Measurements from ENCODE around the gene CLNS1A. TPM values are rescaled to one million over a fixed set of nuclear protein-coding genes. Genes with fewer than 3 reads are reported as not detected.

CLNS1A gene, protein sequence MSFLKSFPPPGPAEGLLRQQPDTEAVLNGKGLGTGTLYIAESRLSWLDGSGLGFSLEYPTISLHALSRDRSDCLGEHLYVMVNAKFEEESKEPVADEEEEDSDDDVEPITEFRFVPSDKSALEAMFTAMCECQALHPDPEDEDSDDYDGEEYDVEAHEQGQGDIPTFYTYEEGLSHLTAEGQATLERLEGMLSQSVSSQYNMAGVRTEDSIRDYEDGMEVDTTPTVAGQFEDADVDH
- total RNA-seq (2014; rRNA removed; shearing (Covaris generic)), result 71.7 and 81.5 TPM in 2 replicates

DNA sequence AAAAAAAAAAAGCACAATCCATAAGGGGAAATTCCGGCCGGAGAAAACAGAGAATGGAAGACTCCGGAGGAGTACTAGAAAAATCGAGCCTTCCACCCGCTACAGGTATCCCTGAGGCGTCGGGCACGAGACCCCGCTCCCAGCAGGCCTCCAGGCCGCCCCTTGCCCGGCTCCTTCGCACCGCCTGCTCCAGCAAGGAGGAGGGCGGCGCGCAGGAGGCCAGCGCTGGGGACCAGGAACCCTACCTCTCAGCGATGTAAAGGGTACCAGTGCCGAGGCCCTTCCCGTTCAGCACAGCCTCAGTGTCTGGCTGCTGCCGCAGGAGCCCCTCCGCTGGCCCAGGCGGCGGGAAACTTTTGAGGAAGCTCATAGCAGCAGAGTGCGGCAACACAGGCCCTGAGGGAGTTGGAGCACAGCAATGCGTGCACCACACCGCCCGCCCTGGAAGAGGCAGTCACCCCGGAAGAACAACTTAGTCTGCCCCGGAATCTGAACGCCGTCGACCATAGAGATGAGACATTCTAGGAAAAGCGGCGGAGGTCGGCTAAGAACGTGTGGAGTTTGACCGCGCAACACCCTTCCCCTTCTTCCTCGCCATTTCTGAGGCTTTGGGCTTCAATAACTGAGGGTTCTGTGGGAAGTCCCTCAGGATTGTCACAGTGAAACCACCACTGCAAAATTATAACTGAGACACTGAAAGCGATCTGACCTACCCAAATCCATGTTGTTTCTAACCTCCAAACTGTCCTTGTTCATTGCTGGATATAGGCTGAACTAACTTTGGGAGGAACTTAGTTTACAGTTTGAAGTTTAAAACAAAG, at the start of gene CLNS1A:
Gene CLNS1A, minus strand, starts transcription at position 450 of the 821 bp plus-strand sequence. Its CDS starts 80 bp downstream, at position 370.
- no peaks in the 10 kb centered on the region for H3K27me3 ChIP-seq (replicated peaks)
- peak; percentile 60 to 74 for DNase-seq (ENCODE audit: low read depth in 1 of 2, low spot score in 2 of 2)
- peak within 1 kb of the TSS; percentile 72 for H3K4me3 ChIP-seq

DNA sequence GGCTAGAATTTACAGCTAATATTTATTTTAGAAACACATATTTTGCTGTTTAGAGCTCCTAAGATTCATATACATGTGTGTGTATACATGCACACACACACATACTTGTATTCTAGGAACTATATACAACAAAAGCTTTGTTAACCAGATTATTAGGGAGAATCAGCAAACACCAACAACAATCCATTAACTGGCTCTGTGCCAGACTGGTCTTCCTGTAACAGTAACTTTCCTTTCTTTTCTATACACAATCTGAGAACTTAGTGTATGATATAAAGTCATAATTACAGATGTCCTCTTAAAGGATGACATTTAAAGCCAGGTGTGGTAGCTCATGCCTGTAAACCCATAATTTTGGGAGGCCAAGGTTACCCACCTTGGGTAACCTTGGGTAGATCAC, 49.5 kb upstream of the CLNS1A start:
- H3K27me3 ChIP-seq (replicated peaks), result no peaks in the 10 kb centered on the region

More for the DNA sequence above, at the start of gene CLNS1A:
- H3K36me3 ChIP-seq, result no peaks in the 10 kb centered on the region
- H3K4me1 ChIP-seq (replicated peaks), result peaks cover 6% of the 10 kb centered on the region
- peak within 1 kb of the TSS; percentile 60 for H3K27ac ChIP-seq
- H3K9me3 ChIP-seq (replicated peaks), result no peaks in the 10 kb centered on the region

DNA sequence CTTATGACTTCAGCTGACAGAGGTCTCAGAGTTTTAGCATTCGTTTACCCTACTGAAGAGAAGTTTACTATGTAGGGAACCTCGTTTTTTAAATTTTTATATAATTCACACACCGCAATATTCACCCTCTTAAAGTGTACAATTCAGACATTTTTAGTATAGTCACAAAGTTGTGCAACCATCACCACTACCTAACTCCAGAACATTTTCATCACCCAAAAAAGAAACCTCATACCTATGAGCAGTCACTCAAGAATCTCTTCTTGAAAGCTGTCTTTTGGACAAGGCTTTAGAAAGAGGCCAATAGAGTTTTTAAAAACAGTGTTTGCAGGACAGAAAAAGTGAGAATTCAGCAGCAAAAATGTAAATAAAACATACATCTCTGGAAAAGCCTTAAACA, 39.5 kb upstream of the CLNS1A start:
- H3K36me3 ChIP-seq, result 0 out of 2 replicates have a peak, but pooled peaks cover 3% of the 10 kb centered on the region
- no peak for DNase-seq (ENCODE audit: low read depth in 1 of 2, low spot score in 2 of 2)

More for the DNA sequence above, 49.5 kb upstream of the CLNS1A start:
- H3K4me1 ChIP-seq (replicated peaks), result no peaks in the 10 kb centered on the region
- H3K36me3 ChIP-seq, result no peaks in the 10 kb centered on the region; the same call in 1 of the 2 replicates
- no peak for DNase-seq (ENCODE audit: low read depth in 1 of 2, low spot score in 2 of 2)
- H3K27ac ChIP-seq, result no peak overlapping the region
- H3K4me3 ChIP-seq, result no peak overlapping the region
- no peaks in the 10 kb centered on the region for H3K9me3 ChIP-seq (replicated peaks)

DNA sequence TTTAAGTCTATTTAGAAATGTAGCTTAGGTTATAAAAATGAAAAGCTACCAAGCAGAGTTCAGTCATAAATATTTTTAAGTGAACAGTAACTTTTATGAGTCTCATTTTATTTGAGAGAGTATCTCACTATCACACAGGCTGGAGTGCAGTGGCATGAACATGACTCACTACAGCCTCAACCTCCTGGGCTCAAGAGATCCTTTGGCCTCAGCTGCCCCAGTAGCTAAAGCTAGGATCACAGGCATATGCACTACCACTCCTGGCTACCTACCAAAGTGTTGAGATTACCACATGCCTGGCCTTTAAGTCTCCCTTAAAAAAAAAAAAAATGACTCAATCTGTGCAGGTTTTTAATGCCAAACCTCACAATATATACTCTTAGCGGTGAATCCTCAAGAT, 34.7 kb upstream of the CLNS1A start:
- H3K27ac ChIP-seq, result no peak overlapping the region
- no peaks in the 10 kb centered on the region for H3K9me3 ChIP-seq (replicated peaks)
- H3K4me3 ChIP-seq, result no peak overlapping the region
- peaks cover 12% of the 10 kb centered on the region; the same call in 1 of the 2 replicates for H3K36me3 ChIP-seq
- DNase-seq (ENCODE audit: low read depth in 1 of 2, low spot score in 2 of 2), result no peak
- H3K27me3 ChIP-seq (replicated peaks), result no peaks in the 10 kb centered on the region
- H3K4me1 ChIP-seq (replicated peaks), result 0 out of 2 replicates have a peak, but pooled peaks cover 3% of the 10 kb centered on the region

More for the DNA sequence above, 39.5 kb upstream of the CLNS1A start:
- Histone ChIP-seq H3K4me3 (no peak overlapping the region), H3K27ac (no peak overlapping the region), H3K9me3 (replicated peaks) (no peaks in the 10 kb centered on the region), H3K27me3 (replicated peaks) (no peaks in the 10 kb centered on the region), H3K4me1 (replicated peaks) (no peaks in the 10 kb centered on the region)

DNA sequence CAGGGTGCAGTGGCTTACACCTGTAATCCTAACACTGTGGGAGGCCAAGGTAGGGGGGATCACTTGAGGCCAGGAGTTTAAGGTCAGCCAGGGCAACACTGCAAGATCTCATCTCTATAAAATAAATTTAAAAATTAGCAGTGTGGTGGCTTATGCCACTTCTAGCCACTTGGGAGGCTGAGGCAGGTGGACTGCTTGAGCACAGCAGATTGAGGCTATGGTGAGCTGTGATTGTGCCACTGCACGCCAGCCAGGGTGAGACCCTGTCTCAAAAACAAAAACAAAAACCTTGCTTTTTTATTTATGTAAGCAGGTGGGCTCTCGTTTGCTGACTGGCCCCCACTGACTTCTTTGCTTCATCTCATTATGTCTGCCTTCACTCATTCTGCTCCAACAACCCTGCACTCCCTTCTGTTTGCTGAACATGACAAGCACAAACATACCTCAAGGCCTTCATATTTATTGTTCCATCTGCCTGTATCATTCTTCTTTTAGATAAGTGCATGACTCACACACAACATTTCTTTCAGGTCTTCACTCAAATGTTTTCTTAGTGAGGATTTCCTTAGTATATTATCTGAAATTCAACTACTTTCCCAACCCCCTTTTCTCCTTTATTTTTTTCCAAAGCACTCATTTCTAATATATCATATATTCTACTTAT, 32.4 kb upstream of the CLNS1A start:
- no peaks in the 10 kb centered on the region for H3K9me3 ChIP-seq (replicated peaks)
- no peak overlapping the region for H3K27ac ChIP-seq
- H3K4me1 ChIP-seq (replicated peaks), result 0 out of 2 replicates have a peak, but pooled peaks cover 3% of the 10 kb centered on the region
- no peaks in the 10 kb centered on the region for H3K27me3 ChIP-seq (replicated peaks)
- no peak overlapping the region for H3K4me3 ChIP-seq
- H3K36me3 ChIP-seq, result peaks cover 10% of the 10 kb centered on the region; the same call in 1 of the 2 replicates
- peak in 1 of 2 experiments; percentile 2 for DNase-seq (ENCODE audit: low read depth in 1 of 2, low spot score in 2 of 2)

- Histone ChIP-seq H3K36me3 (peaks cover 10% of the 10 kb centered on the region; the same call in 1 of the 2 replicates), H3K9me3 (replicated peaks) (no peaks in the 10 kb centered on the region), H3K4me1 (replicated peaks) (0 out of 2 replicates have a peak, but pooled peaks cover 3% of the 10 kb centered on the region), H3K27me3 (replicated peaks) (no peaks in the 10 kb centered on the region), H3K4me3 (no peak overlapping the region), H3K27ac (no peak overlapping the region)
- DNase-seq (ENCODE audit: low read depth in 1 of 2, low spot score in 2 of 2), result no peak
Observed at GRCh38 chr11:77668760-77669159, 31.2 kb upstream of the CLNS1A start.

DNA sequence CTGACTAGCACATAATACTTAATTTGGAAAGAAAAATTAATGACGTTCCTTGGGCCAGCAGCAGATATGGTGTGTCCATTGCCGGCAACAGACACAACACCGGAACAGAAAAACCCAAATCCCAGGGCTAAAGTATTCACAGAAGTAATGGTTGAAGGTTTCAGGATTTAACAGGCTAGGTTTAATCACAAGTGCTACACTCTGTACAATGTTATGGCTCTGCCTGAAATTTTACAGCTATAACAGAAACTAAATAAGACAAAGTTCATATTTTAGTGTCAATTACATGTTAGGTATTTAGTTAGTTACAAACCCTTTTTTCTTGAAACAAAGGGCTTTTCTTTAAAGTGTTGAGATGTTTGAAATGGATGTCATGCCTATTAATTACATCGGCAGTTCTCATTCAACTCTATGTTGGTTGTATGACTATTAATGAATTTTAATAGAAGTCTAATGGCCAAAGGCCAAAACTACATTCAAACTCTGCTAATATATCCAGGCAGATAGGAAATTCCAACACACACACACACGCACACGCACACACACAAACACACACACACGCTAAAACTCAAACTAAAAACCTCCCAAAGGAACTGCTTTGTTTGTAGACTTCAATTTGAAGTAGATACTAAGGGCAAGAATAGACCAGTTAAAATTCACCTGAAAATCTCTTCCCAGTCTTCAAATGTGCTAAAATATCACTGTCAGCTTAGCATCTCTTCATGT, 27.8 kb upstream of the CLNS1A start:
- Histone ChIP-seq H3K4me1 (replicated peaks) (0 out of 2 replicates have a peak, but pooled peaks cover under 1% of the 10 kb centered on the region), H3K9me3 (replicated peaks) (no peaks in the 10 kb centered on the region), H3K27ac (no peak overlapping the region), H3K4me3 (no peak overlapping the region), H3K36me3 (peaks cover 7% of the 10 kb centered on the region; the same call in 1 of the 2 replicates), H3K27me3 (replicated peaks) (no peaks in the 10 kb centered on the region)
- no peak for DNase-seq (ENCODE audit: low read depth in 1 of 2, low spot score in 2 of 2)

- no peak for DNase-seq (ENCODE audit: low read depth in 1 of 2, low spot score in 2 of 2)
- Histone ChIP-seq H3K36me3 (no peaks in the 10 kb centered on the region), H3K9me3 (replicated peaks) (no peaks in the 10 kb centered on the region), H3K27ac (no peak overlapping the region), H3K4me1 (replicated peaks) (no peaks in the 10 kb centered on the region), H3K27me3 (replicated peaks) (no peaks in the 10 kb centered on the region), H3K4me3 (no peak overlapping the region)
Observed at GRCh38 chr11:77661670-77662069, 24.1 kb upstream of the CLNS1A start.

GRCh38 chr11:77660947-77661346, 23.4 kb upstream of the CLNS1A start:
- no peak overlapping the region for H3K27ac ChIP-seq
- no peak for DNase-seq (ENCODE audit: low read depth in 1 of 2, low spot score in 2 of 2)
- H3K36me3 ChIP-seq, result no peaks in the 10 kb centered on the region
- no peaks in the 10 kb centered on the region for H3K4me1 ChIP-seq (replicated peaks)
- H3K27me3 ChIP-seq (replicated peaks), result no peaks in the 10 kb centered on the region
- H3K9me3 ChIP-seq (replicated peaks), result no peaks in the 10 kb centered on the region
- H3K4me3 ChIP-seq, result no peak overlapping the region

DNA sequence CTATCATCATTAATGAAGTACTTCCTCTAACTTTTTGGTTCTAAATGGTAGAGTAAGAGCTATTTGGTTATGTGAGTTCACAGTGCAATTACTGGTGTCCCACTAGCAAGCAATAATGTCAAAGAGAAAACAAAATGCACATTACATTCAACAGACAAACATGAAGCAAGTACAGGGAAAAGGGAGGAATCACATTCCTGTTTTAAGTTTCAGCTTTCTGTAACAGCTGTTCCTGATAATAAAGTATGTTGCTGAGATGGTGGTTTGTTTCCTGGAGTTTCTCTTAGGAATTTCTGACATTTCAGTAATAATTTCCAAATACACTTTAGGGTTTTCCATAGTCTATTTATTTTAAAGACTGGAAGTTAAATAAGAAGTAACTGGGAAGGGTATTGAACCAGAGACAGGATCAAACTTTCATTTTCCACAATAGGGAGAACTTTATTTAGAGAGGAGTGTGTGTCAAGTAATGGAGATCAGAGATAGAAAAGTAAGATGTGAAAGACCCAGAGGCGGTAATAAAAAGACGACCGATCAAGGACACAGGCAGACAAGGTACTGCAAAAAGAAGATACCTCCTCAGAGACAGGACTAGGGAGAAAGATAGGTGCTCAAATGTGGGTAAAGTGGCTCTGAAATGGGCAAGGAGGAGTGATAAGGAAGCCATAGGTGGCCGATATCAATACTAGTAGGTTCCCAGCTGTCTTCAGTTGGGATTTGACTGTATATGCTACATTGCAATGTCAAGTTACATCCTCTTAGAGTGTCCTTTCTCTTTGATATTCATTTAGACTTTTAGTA, 20.8 kb upstream of the CLNS1A start:
- no peak for DNase-seq (ENCODE audit: low read depth in 1 of 2, low spot score in 2 of 2)
- no peak overlapping the region for H3K4me3 ChIP-seq
- H3K9me3 ChIP-seq (replicated peaks), result no peaks in the 10 kb centered on the region
- 0 out of 2 replicates have a peak, but pooled peaks cover 3% of the 10 kb centered on the region for H3K4me1 ChIP-seq (replicated peaks)
- H3K27me3 ChIP-seq (replicated peaks), result no peaks in the 10 kb centered on the region
- no peak overlapping the region for H3K27ac ChIP-seq
- H3K36me3 ChIP-seq, result no peaks in the 10 kb centered on the region

DNA sequence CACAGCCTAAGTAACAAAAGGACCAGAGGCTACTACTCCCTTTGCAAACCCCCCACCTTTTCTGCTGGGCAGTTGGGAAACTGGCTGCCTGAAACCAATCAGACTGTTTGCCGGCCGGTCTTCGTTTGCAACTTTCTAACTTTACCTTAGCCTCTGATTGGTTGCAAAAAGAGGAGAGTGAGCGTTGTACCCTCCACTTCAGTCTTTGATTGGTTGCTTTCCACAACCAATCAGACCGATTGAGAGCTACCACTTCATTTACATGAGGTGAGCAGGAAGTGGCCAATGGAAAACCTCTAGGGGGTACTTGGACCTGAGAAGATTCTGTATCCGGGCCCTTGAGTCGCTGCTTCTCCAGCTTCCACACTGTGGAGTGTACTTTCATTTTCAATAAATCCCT, 18.8 kb upstream of the CLNS1A start:
- H3K27ac ChIP-seq, result no peak overlapping the region
- H3K4me3 ChIP-seq, result no peak overlapping the region
- 0 out of 2 replicates have a peak, but pooled peaks cover 3% of the 10 kb centered on the region for H3K4me1 ChIP-seq (replicated peaks)
- no peak for DNase-seq (ENCODE audit: low read depth in 1 of 2, low spot score in 2 of 2)
- no peaks in the 10 kb centered on the region for H3K36me3 ChIP-seq
- no peaks in the 10 kb centered on the region for H3K9me3 ChIP-seq (replicated peaks)
- no peaks in the 10 kb centered on the region for H3K27me3 ChIP-seq (replicated peaks)

GRCh38 chr11:77654770-77655434, 17.3 kb upstream of the CLNS1A start:
- Histone ChIP-seq H3K36me3 (no peaks in the 10 kb centered on the region), H3K9me3 (replicated peaks) (no peaks in the 10 kb centered on the region), H3K27me3 (replicated peaks) (no peaks in the 10 kb centered on the region), H3K4me3 (no peak overlapping the region), H3K4me1 (replicated peaks) (0 out of 2 replicates have a peak, but pooled peaks cover 3% of the 10 kb centered on the region), H3K27ac (no peak overlapping the region)
- peak in 1 of 2 experiments; percentile 13 for DNase-seq (ENCODE audit: low read depth in 1 of 2, low spot score in 2 of 2)

Data from SJSA1 (cell line).